H1 (cell line): Measurements from ENCODE around the gene POTEH. TPM values are rescaled to one million over a fixed set of nuclear protein-coding genes. Genes with fewer than 3 reads are reported as not detected.
"Not testable (repeated sequence)": the region's sequence is repeated elsewhere in the genome, so short reads cannot be mapped to it uniquely, and the experiment has no call there.

Source experiments
- CTCF ChIA-PET: fragments of 300-600 bp; sonication (Branson Sonifier 250); formaldehyde crosslinking; loops from one replicate; lab custom pipeline; 2021; ENCODE audit not compliant: partially characterized antibody; lab: Charles Lee
- POLR2A ChIA-PET: fragments of 300-600 bp; sonication (Branson Sonifier 250); formaldehyde crosslinking; loops from one replicate; lab custom pipeline; 2021; ENCODE audit warnings: inconsistent platforms; ENCODE audit not compliant: partially characterized antibody; lab: Charles Lee
- DNase-seq, 2 experiments: peaks; one replicate each; pipeline versions ENCODE4 v3.0.0 to v3.0.0-alpha.2; 2010 to 2022; ENCODE audit warnings: low spot score in 2 of 2, low read depth in 1 of 2, mixed read lengths in 1 of 2
- FAIRE-seq: peaks from 2 replicates; lab custom pipeline; 2011; peaks lifted over from hg19 to GRCh38; lab: Jason Lieb, UNC
- H2AFZ ChIP-seq: 2 replicates; pipeline ENCODE4 v1.8.1; 2012; ENCODE audit warnings: low read length, inconsistent platforms
- H2AK5ac ChIP-seq: 2 replicates; pipeline ENCODE4 v1.6.1; 2013; ENCODE audit warnings: low read depth, low read length
- H2BK120ac ChIP-seq: replicated peaks from 2 replicates; pipeline ENCODE3; 2013; ENCODE audit warnings: low read depth, low read length, inconsistent platforms
- H2BK12ac ChIP-seq: 2 replicates; pipeline ENCODE4 v1.6.1; 2013; ENCODE audit warnings: low read depth, low read length
- H2BK15ac ChIP-seq: 2 replicates; pipeline ENCODE4 v1.6.1; 2013; ENCODE audit warnings: low read length
- H2BK20ac ChIP-seq: 2 replicates; pipeline ENCODE4 v1.6.1; 2013; ENCODE audit warnings: low read length
- H2BK5ac ChIP-seq: 2 replicates; pipeline ENCODE4 v1.6.1; 2013; ENCODE audit warnings: low read depth, low read length
- H3K14ac ChIP-seq: 2 replicates; pipeline ENCODE4 v1.6.1; 2013; ENCODE audit warnings: inconsistent platforms; ENCODE audit not compliant: insufficient read length
- H3K18ac ChIP-seq: 2 replicates; pipeline ENCODE4 v1.6.1; 2013; ENCODE audit warnings: low read length; ENCODE audit errors: extremely low read depth
- H3K23ac ChIP-seq: 2 replicates; pipeline ENCODE4 v1.6.1; 2013; ENCODE audit warnings: inconsistent platforms; ENCODE audit not compliant: insufficient read length
- H3K23me2 ChIP-seq: 2 replicates; pipeline ENCODE4 v1.6.1; 2013; ENCODE audit warnings: low read depth, low read length
- H3K27ac ChIP-seq: 2 replicates; pipeline ENCODE4 v1.6.1; 2011; ENCODE audit warnings: low read depth, low read length, inconsistent platforms
- H3K27me3 ChIP-seq, 4 experiments: replicated peaks in 1 of 4; 1 replicate in 1 of 4; 2 replicates in 3 of 4; pipeline versions ENCODE4 v1.6.1 to v1.8.1; 2011 to 2013; ENCODE audit warnings: low read length in 3 of 4, mild to moderate bottlenecking in 3 of 4, inconsistent platforms in 2 of 4, mixed read lengths in 2 of 4, moderate library complexity in 1 of 4; ENCODE audit not compliant: control insufficient read depth in 3 of 4, insufficient read depth in 3 of 4; ENCODE audit errors: extremely low read depth in 1 of 4
- H3K36me3 ChIP-seq, 4 experiments: 2 replicates each; pipeline versions ENCODE4 v1.6.1 to v1.8.1; 2011 to 2013; ENCODE audit warnings: mild to moderate bottlenecking in 4 of 4, low read length in 3 of 4, moderate library complexity in 2 of 4, control low read depth in 1 of 4, inconsistent platforms in 1 of 4; ENCODE audit not compliant: insufficient read depth in 4 of 4, control insufficient read depth in 2 of 4
- H3K4ac ChIP-seq: replicated peaks from 2 replicates; pipeline ENCODE3; 2013; ENCODE audit warnings: low read length, low read depth, mixed read lengths, inconsistent platforms; ENCODE audit not compliant: insufficient read length
- H3K4me1 ChIP-seq, 4 experiments: replicated peaks in 1 of 4; 1 replicate in 1 of 4; 2 replicates in 3 of 4; pipeline versions ENCODE4 v1.6.1 to v1.8.1; 2011 to 2013; ENCODE audit warnings: low read length in 3 of 4, inconsistent platforms in 2 of 4, mixed read lengths in 1 of 4; ENCODE audit not compliant: insufficient read depth in 4 of 4, control insufficient read depth in 3 of 4
- H3K4me2 ChIP-seq, 2 experiments: 2 replicates each; pipeline versions ENCODE4 v1.6.1 to v1.8.1; 2011 to 2013; ENCODE audit warnings: low read depth in 2 of 2, low read length in 2 of 2, control low read depth in 1 of 2, inconsistent platforms in 1 of 2, mild to moderate bottlenecking in 1 of 2; ENCODE audit not compliant: insufficient read depth in 1 of 2
- H3K4me3 ChIP-seq, 4 experiments: fragments of 200-600, 300-600 bp in 1 of 4; sonication (generic), shearing (Covaris generic), sonication (Bioruptor Twin) in 1 of 4; 2 replicates each; pipeline versions ENCODE4 v1.5.1 to v1.8.1; 2011 to 2016; ENCODE audit warnings: low read length in 4 of 4, low read depth in 3 of 4, control low read depth in 2 of 4, inconsistent platforms in 2 of 4, mild to moderate bottlenecking in 2 of 4, mixed read lengths in 1 of 4, moderate library complexity in 1 of 4; ENCODE audit not compliant: insufficient read depth in 2 of 4; ENCODE audit errors: extremely low read depth in 1 of 4
- H3K56ac ChIP-seq: replicated peaks from 2 replicates; pipeline ENCODE3; 2013; ENCODE audit warnings: low read depth, mild to moderate bottlenecking, mixed read lengths, low read length, inconsistent platforms; ENCODE audit not compliant: insufficient read length
- H3K79me1 ChIP-seq: 2 replicates; pipeline ENCODE4 v1.6.1; 2013; ENCODE audit warnings: low read depth, low read length, control low read depth
- H3K79me2 ChIP-seq, 2 experiments: 2 replicates each; pipeline versions ENCODE4 v1.6.1 to v1.8.1; 2012 to 2013; ENCODE audit warnings: low read length in 2 of 2, mild to moderate bottlenecking in 2 of 2, inconsistent platforms in 1 of 2; ENCODE audit not compliant: insufficient read depth in 2 of 2, control insufficient read depth in 1 of 2
- H3K9ac ChIP-seq, 4 experiments: replicated peaks in 1 of 4; 1 replicate in 1 of 4; 2 replicates in 3 of 4; pipeline versions ENCODE4 v1.6.1 to v1.8.1; 2011 to 2013; ENCODE audit warnings: low read depth in 3 of 4, low read length in 3 of 4, control low read depth in 2 of 4, mild to moderate bottlenecking in 2 of 4, moderate library complexity in 2 of 4, inconsistent platforms in 1 of 4; ENCODE audit errors: extremely low read depth in 1 of 4
- H3K9me3 ChIP-seq, 2 experiments: 2 replicates each; pipeline versions ENCODE4 v1.6.1 to v1.8.1; 2012 to 2013; ENCODE audit warnings: mild to moderate bottlenecking in 2 of 2, moderate library complexity in 2 of 2, control low read depth in 1 of 2, inconsistent platforms in 1 of 2, low read depth in 1 of 2, low read length in 1 of 2, mixed read lengths in 1 of 2; ENCODE audit not compliant: insufficient read depth in 2 of 2
- H4K20me1 ChIP-seq, 2 experiments: replicated peaks in 1 of 2; 2 replicates each; pipeline versions ENCODE3 to v1.8.1; 2011 to 2013; ENCODE audit warnings: inconsistent platforms in 2 of 2, low read length in 2 of 2, mild to moderate bottlenecking in 1 of 2; ENCODE audit not compliant: insufficient read depth in 2 of 2, control insufficient read depth in 1 of 2
- H4K5ac ChIP-seq: 2 replicates; pipeline ENCODE4 v1.6.1; 2013; ENCODE audit warnings: low read length, low read depth, mixed read lengths, inconsistent platforms; ENCODE audit not compliant: insufficient read length
- H4K8ac ChIP-seq: 2 replicates; pipeline ENCODE4 v1.8.0; 2013; ENCODE audit warnings: mild to moderate bottlenecking, moderate library complexity, low read length, inconsistent platforms; ENCODE audit not compliant: insufficient read depth; ENCODE audit errors: extremely low read depth
- H4K91ac ChIP-seq: replicated peaks from 2 replicates; pipeline ENCODE3; 2013; ENCODE audit warnings: low read length, mixed read lengths, inconsistent platforms; ENCODE audit not compliant: insufficient read length
- WGBS, 2 experiments: shearing (Covaris generic) in 1 of 2; methylation state at CpG; one replicate each; pipeline versions ENCODE4 v1.1.6 to v1.1.7; 2013 to 2015; ENCODE audit warnings: low lambda C conversion rate in 2 of 2, mixed read lengths in 2 of 2, inconsistent platforms in 1 of 2, low coverage in 1 of 2, missing lambda C conversion rate in 1 of 2; ENCODE audit not compliant: insufficient replicate concordance in 2 of 2, insufficient coverage in 1 of 2, insufficient read length in 1 of 2; ENCODE audit errors: extremely low coverage in 1 of 2, missing lambda C conversion rate in 1 of 2; 5-methylcytosine and 5-hydroxymethylcytosine counted together
- polyA plus RNA-seq, 7 experiments: library from polyadenylated mRNA; depleted of rRNA in 3 of 7; stranded (reverse) in 5 of 7; unstranded in 2 of 7; fragments of >200 nt in 5 of 7; fragments of 200-250 nt in 2 of 7; gene quantifications; 1 replicate in 5 of 7; 2 replicates in 1 of 7; 4 replicates in 1 of 7; pipeline versions ENCODE4 v1.2.1 to v1.2.3, GENCODE V29; 2011 to 2013; ENCODE audit warnings: missing spikeins in 2 of 7, mixed read lengths in 2 of 7
- total RNA-seq: library from RNA; stranded (reverse); fragmentation: NEBNext Ultra II Directional; extraction: Animal tissue kit (Norgen Biotek cat#: 25700); gene quantifications from 2 replicates; pipeline ENCODE4 v1.2.1, GENCODE V29; 2021

The POTEH gene
- total and polyA plus RNA-seq, 2 of the 8 experiments (the other 6 are each of a cell fraction or from before 2014, with no cell fraction given), result not detected

DNA sequence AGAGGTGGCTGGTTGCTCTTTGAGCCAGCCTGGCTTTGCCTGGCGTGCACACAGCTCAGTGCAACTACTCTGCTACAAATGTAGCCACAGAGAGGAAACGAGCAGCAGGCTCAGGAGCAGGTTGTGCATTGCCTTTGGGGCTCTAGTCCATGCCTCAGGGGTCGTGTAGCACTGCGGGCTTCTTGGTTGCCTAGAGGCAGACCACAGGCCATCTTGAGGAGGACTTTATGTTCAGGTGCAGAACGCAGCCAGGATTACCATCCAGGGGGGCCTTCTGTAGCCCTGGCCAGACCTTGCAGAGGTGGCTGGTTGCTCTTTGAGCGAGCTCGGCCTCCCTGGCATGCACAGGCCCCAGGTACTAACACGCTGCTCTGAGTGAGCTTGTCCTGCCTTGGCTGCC lies 41.2 kb downstream of the POTEH start:
- H3K27me3 ChIP-seq, H2BK12ac ChIP-seq, H3K79me2 ChIP-seq, H2BK15ac ChIP-seq, H2BK120ac ChIP-seq, H3K23me2 ChIP-seq, H3K4me3 ChIP-seq, H2BK20ac ChIP-seq, H3K23ac ChIP-seq, H2BK5ac ChIP-seq, H3K14ac ChIP-seq, DNase-seq, H3K18ac ChIP-seq, H3K56ac ChIP-seq, CTCF ChIA-PET, H3K27ac ChIP-seq, FAIRE-seq, H3K4me2 ChIP-seq, H2AK5ac ChIP-seq, H4K8ac ChIP-seq, H3K79me1 ChIP-seq, H4K5ac ChIP-seq, H3K4me1 ChIP-seq, H4K91ac ChIP-seq, H4K20me1 ChIP-seq, H2AFZ ChIP-seq, H3K4ac ChIP-seq, H3K9ac ChIP-seq, H3K36me3 ChIP-seq, POLR2A ChIA-PET: not testable (repeated sequence)
- no CpG with 5 or more reads among the region's 8 CpGs for WGBS, 2 experiments
- H3K9me3 ChIP-seq, result peaks cover 0 to 11% of the 10 kb centered on the region in 2 experiments; a peak in 2 of 4 replicates

DNA sequence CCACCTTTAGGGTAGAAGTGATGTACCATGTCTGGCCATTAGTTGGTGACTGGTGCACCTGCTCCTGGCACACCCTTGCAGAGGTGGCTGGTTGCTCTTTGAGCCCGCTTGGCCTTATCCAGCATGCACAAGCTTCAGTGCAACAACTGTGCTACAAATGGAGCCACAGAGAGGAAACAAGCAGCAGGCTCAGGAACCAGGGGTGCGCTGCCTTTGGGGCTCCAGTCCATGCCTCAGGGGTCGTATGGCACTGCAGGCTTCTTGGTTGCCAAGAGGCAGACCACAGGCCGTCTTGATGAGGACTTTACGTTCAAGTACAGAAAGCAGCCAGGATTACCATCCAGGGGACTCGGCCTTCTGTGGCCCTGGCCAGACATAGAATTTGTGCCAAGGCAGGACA lies 44.6 kb downstream of the POTEH start:
- H2BK15ac ChIP-seq, H3K4ac ChIP-seq, H2AK5ac ChIP-seq, H3K9ac ChIP-seq, H2BK5ac ChIP-seq, H4K20me1 ChIP-seq, DNase-seq, H3K27ac ChIP-seq, H3K14ac ChIP-seq, H3K4me3 ChIP-seq, H3K27me3 ChIP-seq, H3K79me1 ChIP-seq, FAIRE-seq, H3K23ac ChIP-seq, H3K79me2 ChIP-seq, POLR2A ChIA-PET, H3K36me3 ChIP-seq, H3K23me2 ChIP-seq, CTCF ChIA-PET, H4K5ac ChIP-seq, H3K56ac ChIP-seq, H2BK20ac ChIP-seq, H2BK12ac ChIP-seq, H3K4me2 ChIP-seq, H2BK120ac ChIP-seq, H3K18ac ChIP-seq, H2AFZ ChIP-seq, H4K8ac ChIP-seq, H3K4me1 ChIP-seq, H4K91ac ChIP-seq: not testable (repeated sequence)
- H3K9me3 ChIP-seq, result peaks cover 0 to 11% of the 10 kb centered on the region in 2 experiments; a peak in 2 of 4 replicates
- WGBS, 2 experiments, result 92% methylated on average over 3 of the region's 6 CpGs; no CpG with 5 or more reads in 1 of the 2 experiments
